DND-41 (cell line): ENCODE results near the gene CIART.

ENCODE experiments used
- CTCF ChIP-seq: IDR thresholded peaks from 2 replicates; pipeline ENCODE4 v1.5.1; 2012; ENCODE audit warnings: borderline replicate concordance, low read length, moderate library complexity, mild to moderate bottlenecking; ENCODE audit not compliant: poor library complexity, severe bottlenecking; ENCODE audit errors: extremely low read depth
- EZH2 ChIP-seq: IDR thresholded peaks from 3 replicates; pipeline ENCODE4 v1.6.1; 2012; ENCODE audit warnings: borderline replicate concordance, low read depth, mild to moderate bottlenecking, moderate library complexity, low read length, inconsistent platforms; ENCODE audit not compliant: severe bottlenecking

DNA sequence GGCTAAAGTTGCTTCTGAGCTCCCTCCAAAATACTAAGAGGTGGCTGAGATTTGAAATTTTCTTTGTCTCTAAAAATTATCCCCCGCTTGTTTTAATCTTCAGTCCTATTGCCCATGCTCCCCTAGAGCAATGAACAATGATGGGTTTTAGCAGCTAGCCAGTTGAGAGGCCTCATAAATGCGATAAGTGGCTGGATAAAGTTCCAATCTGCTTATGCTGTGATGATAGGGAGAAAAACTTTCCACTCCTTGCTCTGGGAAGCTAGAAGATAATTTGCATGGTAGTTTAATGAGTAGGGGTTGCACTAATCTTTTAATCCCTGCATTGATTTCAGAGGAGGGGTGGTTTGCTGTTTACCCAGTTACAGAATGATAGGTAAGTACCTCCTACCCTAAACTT is 29.4 kb downstream of the CIART start:
- TF ChIP-seq CTCF (no peak), EZH2 (no peak)
